ENCODE measurements around the gene COL4A1. TPM values are rescaled to one million over a fixed set of nuclear protein-coding genes. Genes with fewer than 3 reads are reported as not detected.

The COL4A1 gene
- total RNA-seq, 2 donors from 2014 or later, result 140 to 201 TPM

- H3K36me3 ChIP-seq, result peaks cover 99% of the 10 kb centered on the region
- no peak overlapping the region for H3K4me3 ChIP-seq
- no peaks in the 10 kb centered on the region for H3K27me3 ChIP-seq
- no peaks in the 10 kb centered on the region for H3K9me3 ChIP-seq
- no peaks in the 10 kb centered on the region for H3K4me1 ChIP-seq
- DNase-seq (ENCODE audit: low spot score), result peak; percentile 56
- H3K27ac ChIP-seq, result no peak overlapping the region
- TF ChIP-seq, protein P1, sequence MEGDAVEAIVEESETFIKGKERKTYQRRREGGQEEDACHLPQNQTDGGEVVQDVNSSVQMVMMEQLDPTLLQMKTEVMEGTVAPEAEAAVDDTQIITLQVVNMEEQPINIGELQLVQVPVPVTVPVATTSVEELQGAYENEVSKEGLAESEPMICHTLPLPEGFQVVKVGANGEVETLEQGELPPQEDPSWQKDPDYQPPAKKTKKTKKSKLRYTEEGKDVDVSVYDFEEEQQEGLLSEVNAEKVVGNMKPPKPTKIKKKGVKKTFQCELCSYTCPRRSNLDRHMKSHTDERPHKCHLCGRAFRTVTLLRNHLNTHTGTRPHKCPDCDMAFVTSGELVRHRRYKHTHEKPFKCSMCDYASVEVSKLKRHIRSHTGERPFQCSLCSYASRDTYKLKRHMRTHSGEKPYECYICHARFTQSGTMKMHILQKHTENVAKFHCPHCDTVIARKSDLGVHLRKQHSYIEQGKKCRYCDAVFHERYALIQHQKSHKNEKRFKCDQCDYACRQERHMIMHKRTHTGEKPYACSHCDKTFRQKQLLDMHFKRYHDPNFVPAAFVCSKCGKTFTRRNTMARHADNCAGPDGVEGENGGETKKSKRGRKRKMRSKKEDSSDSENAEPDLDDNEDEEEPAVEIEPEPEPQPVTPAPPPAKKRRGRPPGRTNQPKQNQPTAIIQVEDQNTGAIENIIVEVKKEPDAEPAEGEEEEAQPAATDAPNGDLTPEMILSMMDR (IDR thresholded peaks at IDR 0.05), result no peak
These were observed 154.6 kb downstream of the COL4A1 start for GRCh38 chr13:110152351-110152750.

DNA sequence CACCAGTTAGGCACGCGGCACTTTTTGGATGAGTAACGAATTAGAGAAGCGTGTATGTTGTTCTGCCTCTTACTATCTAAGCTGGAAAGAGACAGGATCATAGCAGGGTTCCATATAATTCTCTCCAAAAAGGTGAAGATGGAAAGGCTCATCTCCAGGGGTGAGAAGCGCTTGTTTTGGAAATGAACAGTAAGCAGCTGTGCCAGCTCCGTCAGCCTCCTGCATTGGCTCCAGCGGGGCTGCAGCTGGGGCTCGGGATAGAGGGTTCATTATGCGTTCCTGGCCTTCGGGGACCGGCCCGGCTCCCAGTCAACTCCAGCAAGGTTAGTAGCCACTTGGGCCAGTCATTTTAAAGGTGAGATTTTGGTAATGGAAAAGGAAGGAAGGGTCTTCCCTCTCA lies 155.5 kb downstream of the COL4A1 start:
- H3K27ac ChIP-seq, result no peak overlapping the region
- no peak overlapping the region for H3K4me3 ChIP-seq
- peak; percentile 46 for DNase-seq (ENCODE audit: low spot score)
- H3K27me3 ChIP-seq, result no peaks in the 10 kb centered on the region
- TF ChIP-seq, protein P1 (IDR thresholded peaks at IDR 0.05), result no peak
- no peaks in the 10 kb centered on the region for H3K9me3 ChIP-seq
- peaks cover 90% of the 10 kb centered on the region for H3K36me3 ChIP-seq
- no peaks in the 10 kb centered on the region for H3K4me1 ChIP-seq

DNA sequence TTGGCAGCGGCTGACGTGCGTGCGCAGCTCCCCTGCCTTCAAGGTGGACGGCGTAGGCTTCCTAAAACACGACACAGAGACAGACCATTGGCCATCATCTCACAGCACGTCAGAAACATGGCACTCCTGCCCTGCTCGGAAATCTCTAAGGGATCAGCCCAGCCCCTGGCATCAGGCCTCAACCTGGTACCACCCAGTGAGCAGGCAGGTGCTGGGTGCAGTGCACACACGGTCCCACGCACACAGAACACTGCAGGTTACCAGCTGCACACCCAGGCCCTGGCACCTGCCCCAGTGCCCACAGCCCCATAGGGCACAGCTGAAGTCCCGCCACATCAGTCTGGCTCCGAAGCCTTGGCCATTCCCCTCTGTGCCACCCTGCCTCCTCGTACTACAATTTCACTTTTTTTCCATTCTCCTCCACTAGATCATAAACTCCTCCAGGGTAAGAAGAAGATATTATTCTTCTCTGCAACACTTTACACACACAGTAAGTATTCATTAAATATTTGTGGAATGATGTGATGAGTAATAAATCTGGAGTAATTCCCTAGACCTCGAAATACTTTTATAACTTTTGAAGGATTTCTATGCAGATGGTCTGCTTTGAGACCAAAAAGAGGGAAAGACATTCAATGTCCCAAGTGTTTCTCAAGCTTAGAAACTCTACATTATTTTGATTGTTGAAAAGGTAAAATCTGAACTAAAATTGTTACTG lies 156.4 kb downstream of the COL4A1 start:
- Histone ChIP-seq H3K4me1 (no peaks in the 10 kb centered on the region), H3K9me3 (no peaks in the 10 kb centered on the region), H3K27me3 (no peaks in the 10 kb centered on the region), H3K36me3 (peaks cover 81% of the 10 kb centered on the region), H3K27ac (no peak overlapping the region), H3K4me3 (no peak overlapping the region)
- TF ChIP-seq, protein P1 (IDR thresholded peaks at IDR 0.05), result no peak
- peak; percentile 50 for DNase-seq (ENCODE audit: low spot score)

DNA sequence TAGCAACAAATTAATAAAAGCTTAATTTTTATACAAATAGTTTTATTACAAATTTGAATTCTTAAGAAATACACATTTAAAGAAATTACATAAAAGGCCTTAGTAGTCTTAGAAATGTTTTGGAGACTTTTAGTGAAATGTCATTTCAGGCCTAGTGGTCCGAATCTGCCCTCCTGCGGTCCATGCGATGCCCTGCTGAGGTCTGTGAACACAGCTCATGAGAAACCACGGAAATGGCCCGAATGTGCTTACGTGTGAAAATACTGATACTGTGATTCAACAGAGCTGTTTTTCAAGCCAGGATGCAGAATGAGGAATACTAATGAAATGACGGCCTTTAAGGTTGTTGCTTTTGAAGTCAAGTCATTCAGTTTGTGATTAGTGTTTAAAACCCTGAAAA lies 157.9 kb downstream of the COL4A1 start:
- Histone ChIP-seq H3K4me3 (no peak overlapping the region), H3K4me1 (no peaks in the 10 kb centered on the region), H3K36me3 (peaks cover 66% of the 10 kb centered on the region), H3K27ac (no peak overlapping the region), H3K27me3 (no peaks in the 10 kb centered on the region), H3K9me3 (no peaks in the 10 kb centered on the region)
- TF ChIP-seq, protein P1 (IDR thresholded peaks at IDR 0.05), result no peak
- DNase-seq (ENCODE audit: low spot score), result peak; percentile 16

DNA sequence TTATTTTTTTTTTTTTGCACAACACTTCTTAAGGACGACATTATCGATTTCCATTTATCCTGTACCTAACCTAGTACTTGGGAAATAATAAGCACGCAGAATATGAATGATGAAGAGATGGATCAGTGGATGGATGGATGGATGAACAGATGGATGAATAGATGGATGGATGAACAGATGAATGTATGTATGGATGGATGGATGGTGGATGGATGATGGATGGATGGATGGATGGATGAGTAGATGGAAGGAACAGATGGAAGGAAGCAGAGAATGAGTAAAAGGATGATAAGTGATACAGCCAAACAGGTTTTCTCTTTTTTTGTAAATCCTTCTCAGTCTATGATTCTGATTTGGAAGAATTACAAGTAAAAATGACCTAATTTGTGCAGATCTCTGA lies 166.9 kb downstream of the COL4A1 start:
- no peak for DNase-seq (ENCODE audit: low spot score)
- no peaks in the 10 kb centered on the region for H3K27me3 ChIP-seq
- H3K4me3 ChIP-seq, result no peak overlapping the region
- no peaks in the 10 kb centered on the region for H3K36me3 ChIP-seq
- H3K9me3 ChIP-seq, result no peaks in the 10 kb centered on the region
- TF ChIP-seq, protein P1 (IDR thresholded peaks at IDR 0.05), result no peak
- peaks cover 0 to 30% of the 10 kb centered on the region in 2 donors for H3K4me1 ChIP-seq
- H3K27ac ChIP-seq, result no peak overlapping the region

DNA sequence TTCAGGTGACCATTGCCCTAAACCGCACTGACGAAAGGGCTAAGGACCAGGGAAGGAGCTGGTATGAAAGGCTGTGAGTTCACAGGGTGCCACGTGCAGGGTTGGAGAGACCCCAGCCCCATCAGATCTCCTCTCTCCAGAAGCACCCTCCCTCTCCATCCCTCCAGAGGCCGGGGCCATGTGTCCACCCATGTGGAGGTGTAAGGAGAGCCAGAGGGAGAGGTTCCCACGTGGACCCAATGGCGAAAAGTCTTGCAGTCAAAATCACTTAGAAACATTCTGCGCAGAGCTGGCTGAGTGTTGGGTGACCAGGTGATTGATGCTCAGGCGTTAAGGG lies 168.3 kb downstream of the COL4A1 start:
- Histone ChIP-seq H3K4me1 (peaks cover 0 to 40% of the 10 kb centered on the region in 2 donors), H3K27me3 (no peaks in the 10 kb centered on the region), H3K9me3 (no peaks in the 10 kb centered on the region), H3K4me3 (peak overlapping the region; percentile 45 to 56), H3K36me3 (no peaks in the 10 kb centered on the region), H3K27ac (peak overlapping the region; percentile 87)
- TF ChIP-seq, protein P1 (IDR thresholded peaks at IDR 0.05), result no peak
- DNase-seq (ENCODE audit: low spot score), result peak; percentile 60

Data from right atrium auricular region (tissue), 2 donors.